Activated CD4-positive, alpha-beta memory T cell treated with anti-CD3 and anti-CD28 coated beads for 36 hours (primary cell): ENCODE measurements around the gene OTC. TPM values are rescaled to one million over a fixed set of nuclear protein-coding genes. Genes with fewer than 3 reads are reported as not detected.

Experiments used
- CTCF ChIA-PET: fragments of 350-600 bp; sonication (Branson Sonifier 250); formaldehyde crosslinking; loops from one replicate; lab custom pipeline; 2021; ENCODE audit warnings: antibody characterized with exemption, inconsistent platforms; lab: Charles Lee
- POLR2A ChIA-PET: fragments of 350-600 bp; sonication (Branson Sonifier 250); formaldehyde crosslinking; loops from one replicate; lab custom pipeline; 2021; ENCODE audit warnings: antibody characterized with exemption; lab: Charles Lee
- DNase-seq: peaks from one replicate; pipeline ENCODE4 v3.0.0-alpha.2; 2020
- H3K27ac Mint-ChIP-seq: one replicate; pipeline ENCODE4 v1.8.0; 2021; ENCODE audit warnings: mixed read lengths
- H3K27me3 Mint-ChIP-seq: one replicate; pipeline ENCODE4 v1.8.0; 2021; ENCODE audit warnings: mixed read lengths
- H3K36me3 Mint-ChIP-seq: one replicate; pipeline ENCODE4 v1.8.0; 2021; ENCODE audit warnings: mixed read lengths
- H3K4me1 Mint-ChIP-seq: one replicate; pipeline ENCODE4 v1.8.0; 2021; ENCODE audit warnings: low read depth, mixed read lengths
- H3K4me3 Mint-ChIP-seq: one replicate; pipeline ENCODE4 v1.8.0; 2021; ENCODE audit warnings: mild to moderate bottlenecking, mixed read lengths
- H3K9me3 Mint-ChIP-seq: one replicate; pipeline ENCODE4 v1.8.0; 2021; ENCODE audit warnings: mixed read lengths
- intact Hi-C: fragments of 100-400 bp; cut with micrococcal nuclease; formaldehyde crosslinking; loops from one replicate; pipeline ENCODE4 v1.15.1; 2023
- total RNA-seq, 2 experiments: library from RNA; stranded (reverse); gene quantifications; one replicate each; pipeline ENCODE4 v1.2.3, GENCODE V29; 2021

OTC gene
- total RNA-seq, result not detected

DNA sequence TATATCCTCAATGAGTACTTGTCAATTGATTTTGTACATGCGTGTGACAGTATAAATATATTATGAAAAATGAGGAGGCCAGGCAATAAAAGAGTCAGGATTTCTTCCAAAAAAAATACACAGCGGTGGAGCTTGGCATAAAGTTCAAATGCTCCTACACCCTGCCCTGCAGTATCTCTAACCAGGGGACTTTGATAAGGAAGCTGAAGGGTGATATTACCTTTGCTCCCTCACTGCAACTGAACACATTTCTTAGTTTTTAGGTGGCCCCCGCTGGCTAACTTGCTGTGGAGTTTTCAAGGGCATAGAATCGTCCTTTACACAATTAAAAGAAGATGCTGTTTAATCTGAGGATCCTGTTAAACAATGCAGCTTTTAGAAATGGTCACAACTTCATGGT, at the start of gene OTC:
Gene OTC (plus strand): TSS at position 243 of the 400 bp plus-strand sequence. CDS start 93 bp downstream, at position 336.
- CTCF ChIA-PET, result interaction anchor here (0.7 kb wide), 1 partner anchor 631 kb away, joined by 4 read pairs; no protein-coding TSS in a partner anchor
- intact Hi-C loops, result no loop called here
- H3K27me3 Mint-ChIP-seq, result peaks cover 8% of the 10 kb centered on the region
- H3K4me1 Mint-ChIP-seq, result no peaks in the 10 kb centered on the region
- no peak for DNase-seq
- H3K9me3 Mint-ChIP-seq, result no peaks in the 10 kb centered on the region
- H3K36me3 Mint-ChIP-seq, result no peaks in the 10 kb centered on the region
- H3K4me3 Mint-ChIP-seq, result no peak within 1 kb of the TSS
- no peak within 1 kb of the TSS for H3K27ac Mint-ChIP-seq
- POLR2A ChIA-PET, result no interaction called here

- peaks cover 1% of the 10 kb centered on the region for H3K36me3 Mint-ChIP-seq
- ChIA-PET POLR2A (no interaction called here), CTCF (no interaction called here)
- DNase-seq, result no peak
- no peak overlapping the region for H3K4me3 Mint-ChIP-seq
- H3K27ac Mint-ChIP-seq, result no peak overlapping the region
- no peaks in the 10 kb centered on the region for H3K9me3 Mint-ChIP-seq
- intact Hi-C loops, result no loop called here
- H3K4me1 Mint-ChIP-seq, result no peaks in the 10 kb centered on the region
- no peaks in the 10 kb centered on the region for H3K27me3 Mint-ChIP-seq
Observed at GRCh38 chrX:38304010-38304409, 48.4 kb upstream of the OTC start.

GRCh38 chrX:38305971-38306370, 46.4 kb upstream of the OTC start:
- Mint-ChIP-seq H3K9me3 (no peaks in the 10 kb centered on the region), H3K27me3 (no peaks in the 10 kb centered on the region), H3K4me1 (no peaks in the 10 kb centered on the region), H3K4me3 (no peak overlapping the region), H3K36me3 (peaks cover 1% of the 10 kb centered on the region), H3K27ac (no peak overlapping the region)
- ChIA-PET POLR2A (no interaction called here), CTCF (no interaction called here)
- intact Hi-C loops, result no loop called here
- no peak for DNase-seq

DNA sequence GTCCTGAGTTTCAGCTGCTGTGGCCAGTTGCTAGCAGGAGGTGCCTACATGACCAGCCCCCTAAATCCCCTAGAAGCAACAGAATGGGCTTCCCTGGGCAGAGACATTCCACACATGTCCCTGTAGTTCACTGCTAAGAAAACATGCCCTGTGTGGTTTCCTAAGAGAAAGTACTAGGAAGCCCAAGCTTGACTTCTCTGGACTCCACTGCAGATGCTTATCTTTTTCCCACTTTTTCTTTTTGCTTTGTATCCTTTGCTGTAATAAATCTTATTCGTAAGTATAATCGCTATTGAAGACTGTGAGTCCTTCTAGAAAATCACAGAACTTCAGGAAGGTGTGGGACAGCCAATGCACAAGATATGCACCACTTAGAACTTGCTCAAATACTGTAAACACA, 40.7 kb upstream of the OTC start:
- CTCF ChIA-PET, result no interaction called here
- H3K36me3 Mint-ChIP-seq, result peaks cover 3% of the 10 kb centered on the region
- no peak overlapping the region for H3K27ac Mint-ChIP-seq
- POLR2A ChIA-PET, result no interaction called here
- H3K4me3 Mint-ChIP-seq, result no peak overlapping the region
- no peaks in the 10 kb centered on the region for H3K4me1 Mint-ChIP-seq
- intact Hi-C loops, result no loop called here
- H3K27me3 Mint-ChIP-seq, result no peaks in the 10 kb centered on the region
- no peak for DNase-seq
- H3K9me3 Mint-ChIP-seq, result no peaks in the 10 kb centered on the region

DNA sequence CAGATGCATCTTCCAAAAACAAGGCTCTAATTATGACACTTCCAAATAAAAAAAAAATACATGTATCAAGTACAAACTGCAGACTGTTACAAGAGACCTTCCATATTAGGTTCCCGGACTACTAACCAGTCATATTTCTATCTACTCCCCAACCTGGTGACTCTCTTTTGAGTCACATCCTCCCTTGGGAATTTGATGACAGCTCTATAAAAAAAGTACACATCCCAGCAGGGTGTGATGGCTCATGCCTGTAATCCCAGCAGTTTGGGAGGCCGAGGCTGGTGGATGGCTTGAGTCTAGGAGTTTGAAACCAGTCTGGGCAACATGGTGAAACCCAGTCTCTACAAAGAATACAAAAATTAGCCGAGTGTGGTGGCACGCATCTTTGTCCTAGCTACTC, 40.0 kb upstream of the OTC start:
- no peak overlapping the region for H3K27ac Mint-ChIP-seq
- H3K36me3 Mint-ChIP-seq, result peaks cover 3% of the 10 kb centered on the region
- H3K4me3 Mint-ChIP-seq, result no peak overlapping the region
- intact Hi-C loops, result no loop called here
- CTCF ChIA-PET, result no interaction called here
- DNase-seq, result no peak
- no peaks in the 10 kb centered on the region for H3K9me3 Mint-ChIP-seq
- H3K4me1 Mint-ChIP-seq, result no peaks in the 10 kb centered on the region
- no peaks in the 10 kb centered on the region for H3K27me3 Mint-ChIP-seq
- POLR2A ChIA-PET, result no interaction called here

DNA sequence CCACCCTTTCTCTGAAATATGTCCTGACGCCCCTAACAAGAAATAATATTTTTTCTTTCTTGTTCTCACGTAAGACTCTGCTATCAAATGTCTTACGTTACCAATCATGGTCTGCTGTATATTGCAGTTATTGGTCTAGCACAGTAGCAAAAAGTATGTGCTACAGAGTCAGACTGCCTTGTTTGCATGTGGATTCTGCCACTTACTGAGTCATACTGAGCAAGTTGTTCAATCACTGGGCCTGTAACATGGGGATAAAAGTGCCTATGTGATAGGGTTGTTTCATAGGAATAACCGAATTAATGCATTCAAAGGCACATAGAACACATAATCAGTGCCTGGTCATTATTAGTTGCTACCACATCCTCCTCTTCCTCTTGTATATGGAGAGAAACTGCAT, 39.2 kb upstream of the OTC start:
- intact Hi-C loops, result no loop called here
- Mint-ChIP-seq H3K36me3 (peaks cover 3% of the 10 kb centered on the region), H3K4me1 (no peaks in the 10 kb centered on the region), H3K9me3 (no peaks in the 10 kb centered on the region), H3K4me3 (no peak overlapping the region), H3K27me3 (no peaks in the 10 kb centered on the region), H3K27ac (no peak overlapping the region)
- DNase-seq, result no peak
- ChIA-PET POLR2A (no interaction called here), CTCF (no interaction called here)

- CTCF ChIA-PET, result no interaction called here
- Mint-ChIP-seq H3K9me3 (no peaks in the 10 kb centered on the region), H3K4me1 (no peaks in the 10 kb centered on the region), H3K27ac (no peak overlapping the region), H3K27me3 (no peaks in the 10 kb centered on the region), H3K4me3 (no peak overlapping the region), H3K36me3 (peaks cover 3% of the 10 kb centered on the region)
- DNase-seq, result no peak
- POLR2A ChIA-PET, result no interaction called here
- intact Hi-C loops, result no loop called here
Observed at GRCh38 chrX:38315186-38315585, 37.2 kb upstream of the OTC start.

DNA sequence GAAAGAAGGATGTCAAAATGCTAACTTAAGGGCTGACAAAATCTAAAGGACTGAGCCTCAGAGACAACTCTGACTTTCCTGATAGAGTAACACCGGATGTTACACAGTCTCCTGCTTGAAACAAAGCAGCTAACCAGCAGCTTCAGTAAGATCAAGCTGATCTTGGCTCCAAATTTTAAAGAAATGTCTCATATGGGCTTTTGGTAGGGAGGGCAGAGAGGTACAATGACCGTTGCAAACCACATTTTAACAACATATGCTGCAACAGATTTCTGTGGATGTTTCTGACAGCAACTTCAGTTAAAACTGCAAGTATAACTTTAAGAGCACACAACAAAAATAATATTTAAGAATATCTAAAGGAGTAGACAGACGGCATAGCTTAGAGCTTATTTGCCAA, 34.2 kb upstream of the OTC start:
- H3K4me3 Mint-ChIP-seq, result no peak overlapping the region

DNA sequence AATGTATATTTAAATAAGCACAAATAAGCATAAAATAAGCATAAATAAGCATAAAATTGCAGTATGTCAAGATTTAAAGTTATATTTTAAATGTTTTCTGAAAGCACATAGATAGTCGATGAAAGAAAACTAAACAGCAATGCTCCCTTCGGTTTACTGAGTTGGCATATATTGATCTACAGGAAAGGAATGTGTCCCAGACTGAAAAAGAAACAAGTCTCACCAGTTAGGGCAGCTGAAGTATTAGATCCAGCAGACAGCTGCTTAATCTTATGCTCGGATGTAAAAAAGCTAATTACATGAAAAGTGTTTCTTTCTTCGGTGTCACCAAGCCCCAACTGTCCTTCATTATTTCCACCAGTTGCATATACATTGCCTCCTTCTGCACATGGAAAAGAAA, 33.8 kb upstream of the OTC start:
- intact Hi-C loops, result no loop called here
- Mint-ChIP-seq H3K4me3 (no peak overlapping the region), H3K9me3 (no peaks in the 10 kb centered on the region), H3K27me3 (no peaks in the 10 kb centered on the region), H3K27ac (no peak overlapping the region), H3K36me3 (peaks cover 3% of the 10 kb centered on the region), H3K4me1 (no peaks in the 10 kb centered on the region)
- ChIA-PET POLR2A (no interaction called here), CTCF (no interaction called here)
- no peak for DNase-seq

More for the DNA sequence above, 34.2 kb upstream of the OTC start:
- intact Hi-C loops, result no loop called here
- Mint-ChIP-seq H3K4me1 (no peaks in the 10 kb centered on the region), H3K9me3 (no peaks in the 10 kb centered on the region), H3K27ac (no peak overlapping the region), H3K36me3 (peaks cover 3% of the 10 kb centered on the region), H3K27me3 (no peaks in the 10 kb centered on the region)
- POLR2A ChIA-PET, result no interaction called here
- CTCF ChIA-PET, result no interaction called here
- DNase-seq, result no peak

DNA sequence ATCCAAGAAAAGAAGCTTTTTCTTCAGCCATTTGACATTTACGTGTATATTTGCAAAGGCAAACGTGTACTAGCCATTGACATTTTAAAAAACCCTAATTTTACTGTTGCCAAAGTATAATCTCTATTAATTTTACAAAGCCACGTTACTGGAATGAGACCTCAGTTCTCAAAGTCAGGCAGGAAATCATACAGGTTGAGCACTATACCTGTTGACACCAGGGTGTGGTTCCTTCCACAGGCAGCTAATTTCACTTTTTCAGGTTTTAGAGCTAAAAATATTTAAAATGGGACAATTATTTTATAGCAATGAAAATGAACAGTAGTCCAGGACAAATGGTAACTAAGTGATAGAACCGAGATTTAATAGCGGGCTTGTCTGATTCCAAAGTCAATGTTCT, 31.6 kb upstream of the OTC start:
- H3K36me3 Mint-ChIP-seq, result no peaks in the 10 kb centered on the region
- intact Hi-C loops, result loop anchor here (10.0 kb wide), 2 partner anchors 126 to 576 kb away; no protein-coding TSS in a partner anchor
- CTCF ChIA-PET, result no interaction called here

GRCh38 chrX:38326086-38326485, 26.3 kb upstream of the OTC start:
- H3K9me3 Mint-ChIP-seq, result no peaks in the 10 kb centered on the region
- POLR2A ChIA-PET, result no interaction called here
- peaks cover 13% of the 10 kb centered on the region for H3K4me1 Mint-ChIP-seq
- no peak for DNase-seq
- H3K4me3 Mint-ChIP-seq, result peak overlapping the region; percentile 87
- H3K27ac Mint-ChIP-seq, result no peak overlapping the region
- no peaks in the 10 kb centered on the region for H3K36me3 Mint-ChIP-seq
- H3K27me3 Mint-ChIP-seq, result no peaks in the 10 kb centered on the region
- CTCF ChIA-PET, result interaction anchor here (1.1 to 1.9 kb wide), 3 partner anchors 28 to 318 kb away, joined by 3 to 7 read pairs (median 3); partner anchors contain the start of gene SRPX
- intact Hi-C loops, result loop anchor here (10.0 kb wide), 2 partner anchors 131 to 581 kb away; no protein-coding TSS in a partner anchor

More for the DNA sequence above, 31.6 kb upstream of the OTC start:
- POLR2A ChIA-PET, result no interaction called here
- Mint-ChIP-seq H3K4me3 (no peak overlapping the region), H3K9me3 (no peaks in the 10 kb centered on the region), H3K4me1 (peaks cover 4% of the 10 kb centered on the region), H3K27me3 (no peaks in the 10 kb centered on the region), H3K27ac (no peak overlapping the region)
- DNase-seq, result no peak

DNA sequence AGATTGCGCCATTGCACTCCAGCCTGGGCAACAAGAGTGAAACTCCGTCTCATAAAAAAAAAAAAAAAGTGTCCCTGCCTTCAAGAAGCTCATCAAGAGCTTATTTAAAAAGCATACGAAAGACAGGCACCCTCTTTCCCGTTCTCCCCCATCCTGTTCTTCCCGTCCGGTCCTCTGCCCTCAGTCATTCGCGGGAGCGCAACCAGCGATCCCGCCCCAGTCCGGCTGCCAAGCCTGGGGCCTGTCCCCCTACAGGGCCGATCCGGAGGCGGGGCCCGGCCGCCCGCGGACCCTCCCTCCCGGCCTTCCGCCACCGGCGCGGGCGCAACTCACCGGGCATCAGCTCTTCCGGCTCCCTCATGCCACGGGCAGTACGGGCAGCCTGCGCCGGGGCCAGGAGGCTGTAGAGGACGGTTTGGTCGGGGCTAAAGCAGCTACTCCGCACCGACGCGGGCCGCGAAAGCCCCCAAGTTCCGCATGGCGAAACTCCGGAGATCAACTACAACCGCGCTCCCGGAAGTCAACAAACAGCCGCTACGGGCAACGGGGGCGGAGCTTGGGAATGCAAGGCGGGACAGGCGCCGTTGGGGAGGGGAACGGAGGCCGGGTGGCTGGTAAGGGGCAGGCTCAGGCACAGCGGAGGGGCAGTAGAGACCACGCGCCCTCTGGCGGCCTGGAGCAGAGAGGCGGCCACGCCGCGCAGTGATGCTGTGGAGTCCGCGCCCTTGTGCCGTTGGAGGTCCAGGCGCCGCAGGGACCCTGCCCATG, 25.2 kb upstream of the OTC start, which contains the start of gene RPGR:
Gene RPGR (minus strand): TSS at position 503 of the 768 bp plus-strand sequence. CDS start 142 bp downstream, at position 361.
- Mint-ChIP-seq H3K4me1 (peaks cover 13% of the 10 kb centered on the region), H3K4me3 (peak within 1 kb of the TSS; percentile 87), H3K27me3 (no peaks in the 10 kb centered on the region), H3K27ac (peak within 1 kb of the TSS; percentile 85), H3K9me3 (no peaks in the 10 kb centered on the region), H3K36me3 (no peaks in the 10 kb centered on the region)
- POLR2A ChIA-PET, result no interaction called here
- intact Hi-C loops, result loop anchor here (10.0 kb wide), 2 partner anchors 132 to 582 kb away; no protein-coding TSS in a partner anchor
- CTCF ChIA-PET, result interaction anchor here (0.6 to 2.0 kb wide), 10 partner anchors 16 to 581 kb away, joined by 3 to 7 read pairs (median 4); partner anchors contain the start of gene SRPX
- DNase-seq, result peak; percentile 94
